Measurements from ENCODE around the gene TANC1.

GRCh38 chr2:159281002-159281401 lies 312.6 kb downstream of the TANC1 start:
- TF ChIP-seq CTCF (IDR thresholded peaks at IDR 0.05): no peak
- TF ChIP-seq ZFX (IDR thresholded peaks at IDR 0.05; ENCODE audit: borderline replicate concordance): no peak
